ELR (cell line): Measurements from ENCODE around the gene FAM107B.
"Not testable (repeated sequence)": the region's sequence is repeated elsewhere in the genome, so short reads cannot be mapped to it uniquely, and the experiment has no call there.

Source experiments
- DNase-seq: peaks from one replicate; pipeline ENCODE4 v3.0.0-alpha.2; 2015; ENCODE audit warnings: low read depth

FAM107B gene

DNA sequence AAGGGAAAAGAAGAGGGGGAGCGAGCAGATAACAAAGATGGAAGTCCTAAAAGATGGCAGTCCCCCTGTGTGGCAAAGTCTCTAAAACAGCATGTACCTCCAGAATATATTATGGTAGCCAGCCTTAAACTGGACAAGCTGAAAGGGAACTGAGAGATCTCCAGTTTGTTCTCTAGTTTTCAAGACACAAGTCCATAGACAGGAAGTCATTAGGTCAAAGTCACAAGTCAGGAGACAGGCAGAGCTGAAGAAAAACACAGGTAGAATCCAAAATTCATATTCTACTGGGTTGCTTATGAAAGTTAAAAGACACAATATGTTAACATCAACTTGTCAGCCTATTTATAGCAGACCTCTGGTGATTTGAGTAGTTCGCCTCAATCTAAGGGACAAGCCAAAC, 38.7 kb downstream of the FAM107B start:
- DNase-seq: no peak

- no peak for DNase-seq
Measured at GRCh38 chr10:14731875-14732512, 42.7 kb downstream of the FAM107B start.

DNA sequence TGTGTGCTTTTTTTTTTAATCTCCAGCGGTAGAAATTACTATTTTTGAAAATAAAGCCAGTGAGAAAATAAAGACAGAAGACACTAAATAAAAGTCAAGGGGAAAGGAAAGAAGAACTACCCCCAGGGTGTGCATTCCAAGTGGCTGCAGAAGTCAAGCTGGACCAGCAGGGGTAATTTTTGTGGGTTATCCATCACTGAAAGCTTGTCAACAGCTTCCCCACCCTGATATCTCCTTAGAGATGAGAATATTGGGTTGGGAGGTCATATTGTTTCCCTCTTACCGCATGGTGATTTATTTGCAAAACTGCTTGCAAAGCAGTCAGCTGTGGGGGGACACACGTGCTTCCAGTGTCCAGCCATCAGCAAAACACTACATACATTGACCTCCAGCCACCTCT, 46.4 kb downstream of the FAM107B start:
- DNase-seq: no peak

DNA sequence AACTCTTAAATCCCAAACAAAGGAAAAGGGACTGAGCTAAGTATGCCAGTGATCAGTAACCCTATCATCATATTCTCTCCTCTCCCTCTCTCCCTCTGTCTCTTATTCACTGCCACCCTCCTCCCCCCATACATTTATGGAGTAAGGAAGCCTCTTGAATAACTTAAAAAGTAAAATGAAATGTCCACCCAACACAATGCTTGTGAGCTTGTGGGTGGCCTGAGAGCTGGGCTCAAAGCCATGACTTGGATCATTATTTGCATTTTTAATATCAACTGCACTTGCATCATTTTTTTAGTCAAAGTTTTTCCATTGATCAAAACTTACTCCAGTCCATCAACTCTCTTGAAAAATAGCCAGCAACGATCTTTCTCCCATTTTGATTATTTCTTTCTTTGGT, 46.8 kb downstream of the FAM107B start:
- DNase-seq: no peak

- no peak for DNase-seq
Measured at GRCh38 chr10:14727465-14727864, 47.2 kb downstream of the FAM107B start.

DNA sequence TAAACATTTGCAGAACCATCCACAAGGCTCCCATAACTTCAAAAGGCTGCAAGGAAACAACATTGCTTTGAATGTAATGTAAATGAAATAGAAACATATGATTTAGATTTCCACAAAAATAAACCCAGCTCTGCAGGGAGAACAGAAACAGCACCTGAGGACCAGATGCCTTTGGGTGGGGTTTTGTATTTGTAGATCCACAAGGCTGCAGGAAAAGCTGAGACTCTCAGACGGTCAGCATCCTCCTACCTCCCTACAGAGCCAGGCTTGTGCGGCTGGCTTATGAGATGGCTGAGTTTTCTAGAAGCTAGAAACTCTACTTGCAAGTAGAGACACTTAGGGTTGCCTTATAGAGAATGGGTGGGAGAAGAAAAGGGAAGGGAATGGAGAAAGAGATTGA, 49.8 kb downstream of the FAM107B start:
- DNase-seq: no peak

DNA sequence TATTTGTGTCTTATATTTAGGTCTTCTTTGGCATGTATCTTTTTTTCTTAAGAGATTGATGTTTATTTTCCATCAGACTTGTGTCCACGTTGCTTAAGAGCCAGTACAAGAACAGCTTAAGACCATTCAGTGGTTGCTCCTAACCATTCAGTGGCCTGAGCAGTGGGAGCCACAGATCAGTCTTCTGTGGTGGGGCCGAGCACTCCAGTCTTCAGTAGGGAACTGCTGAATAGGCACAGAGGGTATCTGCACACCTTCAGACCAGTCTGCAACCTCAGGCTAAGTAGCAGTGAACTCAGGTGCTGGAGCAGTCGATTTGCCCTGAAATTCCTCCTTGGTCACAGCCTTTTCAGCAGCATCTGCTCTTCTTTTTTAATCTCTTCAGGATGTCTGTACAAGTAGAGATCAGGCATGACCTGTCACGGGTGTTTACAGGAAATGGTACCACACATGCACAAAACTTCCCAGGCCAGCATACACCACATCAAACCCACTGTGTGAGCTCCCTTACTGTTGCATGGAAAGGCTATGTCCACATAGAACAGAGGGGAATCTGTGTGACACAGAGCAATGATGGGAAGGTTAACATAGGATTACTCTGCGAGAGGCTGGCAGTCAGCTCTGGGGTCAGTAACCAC, 51.5 kb downstream of the FAM107B start:
- DNase-seq: no peak

DNA sequence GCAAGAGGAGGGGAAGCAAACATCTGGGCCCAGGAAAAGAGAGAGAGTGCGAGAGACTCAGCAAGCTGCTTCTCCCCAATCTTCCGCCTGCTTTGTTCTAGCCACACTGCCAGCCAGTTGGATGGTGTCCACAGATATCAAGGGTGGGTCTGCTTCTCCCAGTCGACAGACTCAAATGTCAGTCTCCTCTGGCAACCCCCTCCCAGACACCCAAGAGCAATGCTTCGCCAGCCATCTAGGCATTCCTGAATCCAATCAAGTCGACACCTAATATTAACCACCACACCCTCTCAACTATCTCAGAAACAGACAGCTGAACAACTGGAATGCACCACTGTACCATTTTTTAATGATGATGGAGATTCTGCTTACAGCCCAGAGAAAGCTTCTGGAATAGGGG, 57.1 kb downstream of the FAM107B start:
- DNase-seq: no peak

DNA sequence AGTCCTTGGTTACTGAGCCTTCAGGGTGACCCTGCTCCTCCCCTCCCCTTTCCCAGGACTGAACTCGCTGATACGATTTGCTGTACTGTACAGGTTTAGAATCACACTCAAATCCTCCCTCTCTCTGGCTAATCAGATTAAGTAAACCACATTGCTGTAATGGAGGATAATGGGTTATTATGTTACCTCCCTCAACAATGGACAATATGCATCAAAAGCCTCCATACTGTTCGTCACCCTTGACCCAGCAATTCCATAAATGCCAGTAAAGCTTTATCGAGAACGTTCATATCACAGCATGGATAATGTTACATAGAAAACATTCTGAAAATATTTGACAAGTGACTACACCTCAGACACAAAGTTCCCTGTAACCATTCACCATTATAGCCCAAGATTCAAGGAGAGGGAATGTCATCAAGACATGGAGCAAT, 61.7 kb downstream of the FAM107B start:
- peak; percentile 11 for DNase-seq

GRCh38 chr10:14709344-14709743, 65.4 kb downstream of the FAM107B start:
- not testable (repeated sequence) for DNase-seq

DNA sequence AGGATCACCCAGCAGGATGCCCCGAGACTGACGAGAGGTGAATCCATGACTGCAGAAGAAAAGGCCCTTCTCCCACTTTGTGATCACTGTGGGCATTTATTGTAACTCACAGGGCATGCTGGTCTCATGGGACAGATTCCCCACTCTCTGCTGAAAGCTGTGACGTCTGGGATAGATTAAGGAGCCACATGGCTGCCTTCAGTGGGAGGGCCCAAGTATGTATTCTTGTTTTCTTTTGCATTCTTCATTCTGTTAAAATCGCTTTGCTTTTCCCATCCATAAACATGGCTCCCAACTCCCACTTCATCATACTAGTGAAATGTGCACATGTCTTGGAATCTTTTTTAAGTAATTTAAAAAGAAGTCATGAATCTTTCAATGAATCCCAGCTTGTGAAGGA, 67.2 kb downstream of the FAM107B start:
- no peak for DNase-seq

DNA sequence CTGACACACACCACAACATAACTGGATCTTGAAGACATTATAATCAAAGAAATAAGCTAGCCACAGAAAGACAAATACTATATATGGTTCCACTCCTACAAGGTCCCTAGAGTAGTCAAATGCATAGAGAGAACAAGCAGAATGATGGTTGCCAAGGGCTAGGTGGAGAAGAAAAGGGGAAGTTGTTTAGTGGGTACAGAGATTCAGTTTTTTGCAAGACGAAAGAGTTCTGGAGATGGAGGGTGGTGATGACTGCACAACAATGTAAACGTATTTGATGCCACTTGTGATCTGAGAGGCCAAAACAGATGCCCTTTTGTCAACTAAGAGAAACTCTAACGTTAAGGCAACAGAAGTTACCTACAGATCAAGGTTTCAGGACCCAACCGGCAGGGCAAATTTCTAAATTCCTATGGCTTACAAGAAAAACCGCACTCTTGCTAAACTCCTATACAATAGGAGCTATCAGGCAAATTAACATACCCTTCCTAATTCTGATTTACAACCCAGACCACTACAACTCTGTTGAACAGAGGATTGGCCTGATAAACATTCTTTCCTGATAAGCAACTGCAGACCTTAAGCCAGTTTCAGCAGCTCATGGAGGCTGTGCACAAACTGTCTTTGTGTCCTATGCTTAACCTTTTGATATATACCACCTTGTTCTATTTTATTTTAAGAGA, 69.0 kb downstream of the FAM107B start:
- no peak for DNase-seq

DNA sequence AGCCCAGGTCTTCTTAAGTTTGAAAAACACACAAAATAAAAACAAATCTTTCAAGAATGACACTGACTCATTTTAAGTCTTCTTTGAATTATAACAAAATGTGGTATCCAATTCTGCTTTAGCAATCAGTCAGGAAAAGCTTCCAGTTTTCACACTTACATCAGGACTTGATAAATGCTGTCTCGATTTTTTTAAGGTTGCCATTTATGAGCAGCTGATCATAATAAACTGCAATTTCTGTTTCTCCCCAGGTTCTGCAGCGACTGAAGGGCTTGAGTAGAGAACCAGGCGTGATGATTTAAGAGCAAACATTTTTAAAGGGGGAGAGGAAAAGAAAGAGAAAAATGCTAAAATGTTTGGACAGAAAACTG, 71.1 kb downstream of the FAM107B start:
- no peak for DNase-seq

GRCh38 chr10:14701466-14701865, 73.2 kb downstream of the FAM107B start:
- no peak for DNase-seq

DNA sequence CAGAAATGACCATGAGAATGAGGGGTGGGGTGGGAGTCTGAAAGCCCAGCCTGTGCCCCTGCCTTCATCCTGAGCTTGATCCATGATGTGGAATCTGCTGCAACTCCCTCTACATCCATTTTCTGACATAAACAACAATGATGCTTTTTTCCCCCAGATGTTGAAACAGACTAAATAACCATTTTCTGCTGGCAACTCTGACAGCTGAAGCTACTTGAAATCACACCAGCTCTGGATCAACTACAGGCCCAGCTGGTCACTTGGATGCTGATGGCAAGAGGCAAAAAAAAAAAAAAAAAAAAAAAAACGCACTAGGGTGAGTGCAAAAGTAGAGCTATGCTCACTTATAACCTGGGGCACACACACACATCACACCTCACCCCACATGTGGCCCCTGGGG, 74.2 kb downstream of the FAM107B start:
- no peak for DNase-seq

DNA sequence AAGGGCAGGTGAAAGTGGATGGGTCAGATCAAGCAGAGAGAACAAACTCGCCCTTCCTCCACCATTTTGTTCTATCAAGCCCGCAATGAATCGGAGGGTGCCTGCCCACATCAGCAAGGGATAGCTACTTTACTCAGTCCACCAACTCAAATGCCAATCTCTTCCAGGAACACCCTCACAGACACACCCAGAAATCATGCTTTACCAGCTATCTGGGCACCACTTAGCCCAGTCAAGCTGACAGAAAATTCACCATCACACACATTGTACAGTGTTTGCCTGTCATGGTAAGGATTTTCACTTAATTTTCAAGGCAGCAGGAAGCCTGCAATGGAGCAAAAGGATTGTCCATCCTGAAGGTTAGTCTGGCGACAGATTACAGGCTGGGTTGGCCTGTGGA, 75.2 kb downstream of the FAM107B start:
- no peak for DNase-seq

GRCh38 chr10:14698829-14699170, 75.9 kb downstream of the FAM107B start:
- DNase-seq: no peak

GRCh38 chr10:14698111-14698828, 76.4 kb downstream of the FAM107B start:
- peak; percentile 78 for DNase-seq

DNA sequence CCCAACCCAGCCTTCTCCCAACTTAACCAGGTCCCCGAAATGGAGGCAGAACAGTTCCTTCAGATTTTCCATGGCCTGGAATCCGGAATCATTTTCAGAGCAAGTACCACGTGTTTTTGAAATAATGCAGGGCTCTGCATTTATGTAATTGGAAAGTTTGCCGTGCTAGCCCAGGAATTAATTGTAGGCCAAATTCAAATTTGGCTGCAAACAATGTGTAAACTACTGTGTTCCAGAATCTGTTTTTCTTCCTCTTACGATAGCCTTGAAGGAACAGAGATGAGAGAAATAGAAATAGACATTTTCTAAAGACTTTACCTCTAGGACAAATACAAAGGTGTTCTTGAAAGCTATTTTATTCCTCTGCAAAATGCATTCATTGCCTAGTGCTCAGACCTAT, 77.4 kb downstream of the FAM107B start:
- no peak for DNase-seq

DNA sequence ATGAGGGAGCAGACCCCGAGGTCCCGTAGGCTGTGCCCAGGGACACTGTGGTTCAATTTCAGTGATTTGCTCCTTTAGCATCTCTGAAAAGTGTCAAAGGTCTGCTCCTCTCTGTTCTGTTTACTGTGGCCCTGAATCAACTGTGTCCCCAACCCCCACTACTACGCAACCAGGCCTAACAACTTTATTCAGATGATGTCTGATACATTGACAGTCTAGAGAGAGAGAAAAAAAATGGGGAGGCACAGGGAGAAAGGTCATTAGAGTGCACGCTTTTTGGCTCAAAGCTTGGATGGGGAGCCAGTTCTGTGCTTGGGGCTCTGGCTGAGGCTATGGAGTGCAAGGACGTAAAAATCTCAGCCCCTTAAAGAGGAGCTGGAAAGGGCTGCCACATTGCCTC, 77.9 kb downstream of the FAM107B start:
- no peak for DNase-seq

DNA sequence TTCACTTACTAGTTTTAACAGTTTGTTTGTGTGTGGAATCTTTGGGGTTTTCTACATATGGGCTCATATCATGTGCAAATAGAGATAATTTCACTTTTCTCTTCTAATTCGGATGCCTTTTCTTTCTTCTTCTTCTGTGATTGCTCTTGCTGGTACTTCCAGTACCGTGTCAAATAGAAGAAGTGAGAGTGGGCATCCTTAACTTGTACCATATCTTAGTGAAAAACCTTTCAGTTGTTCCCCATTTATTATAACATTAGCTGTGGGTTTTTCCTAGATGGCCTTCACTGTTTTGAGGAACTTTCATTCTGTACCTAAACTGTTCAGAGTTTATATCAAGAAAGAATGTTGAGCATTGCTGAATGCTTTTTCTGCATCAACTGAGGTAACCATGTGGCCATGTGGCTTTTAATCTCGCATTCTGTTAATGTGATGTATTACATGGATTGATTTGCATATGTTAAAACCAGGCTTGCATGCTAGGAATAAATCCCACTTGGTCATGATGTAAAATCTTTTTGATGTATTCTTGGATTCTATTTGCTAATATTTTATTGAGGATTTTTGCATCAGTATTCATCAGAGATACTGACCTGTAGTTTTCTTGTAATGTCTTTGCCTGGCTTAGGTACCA, 78.7 kb downstream of the FAM107B start:
- no peak for DNase-seq

DNA sequence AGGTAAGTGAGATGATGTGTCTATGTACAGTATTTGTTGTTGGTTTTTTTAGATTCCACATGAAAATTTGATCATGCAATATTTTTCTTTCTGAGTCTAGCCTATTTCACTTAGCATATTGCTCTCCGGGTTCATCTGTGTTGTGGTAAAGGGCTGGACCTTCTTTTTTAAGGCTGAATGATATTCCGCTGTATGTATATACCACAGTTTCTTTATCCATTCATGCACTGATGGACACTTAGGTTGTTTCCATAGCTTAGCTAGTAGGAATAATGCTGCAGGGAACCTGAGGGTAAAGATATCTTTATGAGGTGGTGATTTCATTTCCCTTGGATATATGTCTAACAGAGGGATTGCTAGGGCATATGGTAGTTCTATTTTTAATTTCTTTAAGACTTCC, 80.8 kb downstream of the FAM107B start:
- no peak for DNase-seq
